ENCODE results near the gene GNA14.

The GNA14 gene

GRCh38 chr9:77486463-77486862, 161.7 kb downstream of the GNA14 start:
- Histone ChIP-seq H3K36me3 (ENCODE audit: control insufficient read depth in 5 of 5, insufficient read depth in 5 of 5, low read length in 5 of 5) (no peaks in the 10 kb centered on the region), H3K27ac (ENCODE audit: low read depth, low read length) (no peak overlapping the region), H3K4me1 (ENCODE audit: control insufficient read depth in 5 of 5, insufficient read depth in 5 of 5, low read length in 5 of 5) (no peaks in the 10 kb centered on the region), H3K9ac (ENCODE audit: low read length in 5 of 5) (no peak overlapping the region), H3K27me3 (ENCODE audit: control insufficient read depth in 5 of 5, insufficient read depth in 4 of 5, low read length in 5 of 5) (no peaks in the 10 kb centered on the region), H3K4me3 (ENCODE audit: low read depth in 1 of 5, low read length in 5 of 5) (no peak overlapping the region), H3K9me3 (ENCODE audit: control insufficient read depth in 5 of 5, low read length in 5 of 5) (peaks cover 0 to 3% (median 3%) of the 10 kb centered on the region in 5 donors)

GRCh38 chr9:77475641-77476473, 172.3 kb downstream of the GNA14 start:
- H3K9ac ChIP-seq (ENCODE audit: low read length in 5 of 5): no peak overlapping the region
- peaks cover 0 to 3% (median 2%) of the 10 kb centered on the region in 5 donors for H3K9me3 ChIP-seq (ENCODE audit: control insufficient read depth in 5 of 5, low read length in 5 of 5)
- H3K36me3 ChIP-seq (ENCODE audit: control insufficient read depth in 5 of 5, insufficient read depth in 5 of 5, low read length in 5 of 5): no peaks in the 10 kb centered on the region
- peaks cover 0 to 10% (median 0%) of the 10 kb centered on the region in 5 donors for H3K4me1 ChIP-seq (ENCODE audit: control insufficient read depth in 5 of 5, insufficient read depth in 5 of 5, low read length in 5 of 5)
- H3K27ac ChIP-seq (ENCODE audit: low read depth, low read length): no peak overlapping the region
- no peak overlapping the region for H3K4me3 ChIP-seq (ENCODE audit: low read depth in 1 of 5, low read length in 5 of 5)
- no peaks in the 10 kb centered on the region for H3K27me3 ChIP-seq (ENCODE audit: control insufficient read depth in 5 of 5, insufficient read depth in 4 of 5, low read length in 5 of 5)

DNA sequence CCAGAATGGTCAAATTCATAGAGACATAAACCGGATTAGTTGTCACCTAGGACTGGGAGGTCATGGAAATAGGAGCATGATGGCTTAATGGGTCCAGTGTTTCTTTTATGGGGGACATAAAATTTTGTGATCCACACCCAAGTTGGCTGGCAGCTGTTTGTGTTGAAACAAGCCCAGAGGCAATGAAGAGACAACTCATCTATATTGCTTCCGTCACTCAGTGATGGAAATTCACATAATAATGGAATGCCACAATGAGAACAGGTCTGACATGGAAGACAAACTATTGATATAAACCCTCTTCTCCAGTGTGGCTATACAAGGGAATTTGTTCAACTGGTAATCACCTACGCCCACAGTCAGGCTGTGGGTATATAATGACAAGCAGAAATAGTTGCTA, 173.2 kb downstream of the GNA14 start:
- Histone ChIP-seq H3K9me3 (ENCODE audit: control insufficient read depth in 5 of 5, low read length in 5 of 5) (peaks cover 0 to 3% (median 2%) of the 10 kb centered on the region in 5 donors), H3K27me3 (ENCODE audit: control insufficient read depth in 5 of 5, insufficient read depth in 4 of 5, low read length in 5 of 5) (no peaks in the 10 kb centered on the region), H3K4me3 (ENCODE audit: low read depth in 1 of 5, low read length in 5 of 5) (no peak overlapping the region), H3K9ac (ENCODE audit: low read length in 5 of 5) (no peak overlapping the region), H3K4me1 (ENCODE audit: control insufficient read depth in 5 of 5, insufficient read depth in 5 of 5, low read length in 5 of 5) (peaks cover 0 to 10% (median 0%) of the 10 kb centered on the region in 5 donors), H3K36me3 (ENCODE audit: control insufficient read depth in 5 of 5, insufficient read depth in 5 of 5, low read length in 5 of 5) (no peaks in the 10 kb centered on the region), H3K27ac (ENCODE audit: low read depth, low read length) (no peak overlapping the region)

DNA sequence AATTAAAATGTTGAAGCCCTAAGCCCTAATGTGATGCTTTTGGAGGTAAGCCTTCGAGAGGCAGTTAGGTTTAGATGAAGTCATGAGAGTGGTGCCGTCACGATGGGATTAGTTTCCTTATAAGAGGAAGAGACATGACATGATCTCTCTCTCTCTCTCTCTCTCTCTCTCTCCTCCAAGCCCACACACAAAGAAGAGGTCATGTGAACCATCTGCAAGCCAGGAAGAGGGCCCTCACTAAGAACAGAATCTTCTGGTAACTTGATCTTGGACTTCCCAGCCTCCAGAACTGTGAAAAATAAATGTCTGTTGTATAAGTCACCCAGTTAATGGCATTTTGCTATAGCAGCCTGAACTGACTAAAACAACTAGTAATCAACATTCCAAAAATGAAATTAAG, 175.5 kb downstream of the GNA14 start:
- H3K9ac ChIP-seq (ENCODE audit: low read length in 5 of 5): no peak overlapping the region

DNA sequence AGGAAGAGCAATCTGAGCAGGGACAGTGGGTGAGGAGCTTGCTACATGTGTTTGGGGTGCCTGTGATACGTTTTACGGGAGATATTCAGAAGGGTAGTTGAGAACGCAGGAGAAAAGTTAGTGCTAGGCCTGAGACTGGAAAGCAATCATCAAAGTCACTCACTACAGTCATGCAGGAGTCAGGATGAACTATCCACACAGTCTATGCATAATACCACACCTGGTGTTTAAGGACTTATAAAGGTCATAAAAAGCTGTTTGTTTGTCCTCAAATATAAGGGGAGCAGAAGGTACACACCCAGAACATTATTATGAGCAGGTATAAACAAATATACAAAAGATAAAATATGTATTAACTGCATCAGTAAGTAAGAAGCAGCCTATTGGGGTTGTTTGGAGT, 176.6 kb downstream of the GNA14 start:
- Histone ChIP-seq H3K27ac (ENCODE audit: low read depth, low read length) (no peak overlapping the region), H3K9me3 (ENCODE audit: control insufficient read depth in 5 of 5, low read length in 5 of 5) (peaks cover 0 to 3% (median 0%) of the 10 kb centered on the region in 5 donors), H3K4me3 (ENCODE audit: low read depth in 1 of 5, low read length in 5 of 5) (no peak overlapping the region), H3K9ac (ENCODE audit: low read length in 5 of 5) (no peak overlapping the region), H3K4me1 (ENCODE audit: control insufficient read depth in 5 of 5, insufficient read depth in 5 of 5, low read length in 5 of 5) (peaks cover 0 to 13% (median 0%) of the 10 kb centered on the region in 5 donors), H3K36me3 (ENCODE audit: control insufficient read depth in 5 of 5, insufficient read depth in 5 of 5, low read length in 5 of 5) (no peaks in the 10 kb centered on the region), H3K27me3 (ENCODE audit: control insufficient read depth in 5 of 5, insufficient read depth in 4 of 5, low read length in 5 of 5) (no peaks in the 10 kb centered on the region)

More for the DNA sequence above, 175.5 kb downstream of the GNA14 start:
- H3K9me3 ChIP-seq (ENCODE audit: control insufficient read depth in 5 of 5, low read length in 5 of 5): peaks cover 0 to 3% (median 0%) of the 10 kb centered on the region in 5 donors
- H3K4me1 ChIP-seq (ENCODE audit: control insufficient read depth in 5 of 5, insufficient read depth in 5 of 5, low read length in 5 of 5): peaks cover 0 to 10% (median 0%) of the 10 kb centered on the region in 5 donors
- H3K36me3 ChIP-seq (ENCODE audit: control insufficient read depth in 5 of 5, insufficient read depth in 5 of 5, low read length in 5 of 5): no peaks in the 10 kb centered on the region
- no peaks in the 10 kb centered on the region for H3K27me3 ChIP-seq (ENCODE audit: control insufficient read depth in 5 of 5, insufficient read depth in 4 of 5, low read length in 5 of 5)
- H3K27ac ChIP-seq (ENCODE audit: low read depth, low read length): no peak overlapping the region
- no peak overlapping the region for H3K4me3 ChIP-seq (ENCODE audit: low read depth in 1 of 5, low read length in 5 of 5)

DNA sequence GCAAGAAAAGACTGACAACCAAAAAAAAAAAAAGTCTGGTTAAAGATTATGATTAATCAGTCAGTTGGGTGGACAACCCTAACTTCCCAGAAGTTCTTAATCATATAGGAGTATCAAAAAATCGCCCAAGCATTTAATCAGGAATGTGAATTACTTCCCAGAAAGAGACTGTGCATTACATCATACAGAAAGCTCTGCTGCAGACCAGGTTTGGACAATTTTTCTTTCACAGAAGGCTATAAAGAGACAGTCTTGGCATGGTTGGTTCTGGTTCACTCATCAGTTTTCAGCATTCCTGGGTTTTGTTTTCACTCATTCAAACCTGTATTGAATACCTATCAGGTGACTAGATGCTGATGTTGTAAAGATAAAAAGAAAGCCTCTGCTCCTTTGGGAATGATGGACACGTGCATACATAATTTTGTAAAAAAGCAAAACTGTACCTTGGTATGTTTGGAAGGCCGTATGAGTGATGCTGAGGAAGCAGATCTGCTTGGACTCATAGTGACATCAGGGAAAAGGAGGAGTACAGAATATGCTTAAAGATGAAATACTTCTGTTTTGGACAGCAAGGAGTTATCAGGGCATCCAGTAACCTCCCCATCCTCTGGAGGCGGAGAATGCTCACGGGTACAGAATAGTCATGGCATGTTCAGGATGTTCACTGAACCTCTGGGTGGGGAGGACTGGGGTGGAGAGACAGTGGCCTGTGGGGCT, 178.4 kb downstream of the GNA14 start:
- Histone ChIP-seq H3K9me3 (ENCODE audit: control insufficient read depth in 5 of 5, low read length in 5 of 5) (peaks cover 0 to 7% (median 0%) of the 10 kb centered on the region in 5 donors), H3K27me3 (ENCODE audit: control insufficient read depth in 5 of 5, insufficient read depth in 4 of 5, low read length in 5 of 5) (no peaks in the 10 kb centered on the region), H3K27ac (ENCODE audit: low read depth, low read length) (no peak overlapping the region), H3K9ac (ENCODE audit: low read length in 5 of 5) (no peak overlapping the region), H3K4me3 (ENCODE audit: low read depth in 1 of 5, low read length in 5 of 5) (no peak overlapping the region), H3K4me1 (ENCODE audit: control insufficient read depth in 5 of 5, insufficient read depth in 5 of 5, low read length in 5 of 5) (peaks cover 0 to 3% (median 0%) of the 10 kb centered on the region in 5 donors), H3K36me3 (ENCODE audit: control insufficient read depth in 5 of 5, insufficient read depth in 5 of 5, low read length in 5 of 5) (no peaks in the 10 kb centered on the region)

DNA sequence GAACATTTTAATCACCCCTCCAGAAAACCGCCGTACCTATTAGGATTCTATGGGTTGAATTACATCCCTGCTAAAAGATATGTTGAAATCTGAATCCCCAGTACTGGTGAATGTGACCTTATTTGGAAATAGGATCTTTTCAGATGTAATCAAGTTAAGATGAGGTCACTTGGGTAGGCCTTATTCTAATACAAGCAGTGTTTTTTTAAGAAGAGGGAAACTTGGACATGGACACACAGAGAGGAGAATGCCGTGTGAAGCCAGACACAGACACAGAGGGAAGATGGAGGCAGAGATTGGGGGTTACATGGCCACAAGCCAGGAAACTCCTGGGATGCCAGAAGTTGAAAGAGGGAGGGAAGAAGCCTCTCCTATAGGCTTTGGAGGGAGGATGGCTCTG, 183.5 kb downstream of the GNA14 start:
- Histone ChIP-seq H3K9me3 (ENCODE audit: control insufficient read depth in 5 of 5, low read length in 5 of 5) (peaks cover 0 to 4% (median 0%) of the 10 kb centered on the region in 5 donors), H3K4me3 (ENCODE audit: low read depth in 1 of 5, low read length in 5 of 5) (no peak overlapping the region), H3K27me3 (ENCODE audit: control insufficient read depth in 5 of 5, insufficient read depth in 4 of 5, low read length in 5 of 5) (no peaks in the 10 kb centered on the region), H3K36me3 (ENCODE audit: control insufficient read depth in 5 of 5, insufficient read depth in 5 of 5, low read length in 5 of 5) (no peaks in the 10 kb centered on the region), H3K4me1 (ENCODE audit: control insufficient read depth in 5 of 5, insufficient read depth in 5 of 5, low read length in 5 of 5) (peaks cover 2 to 20% (median 13%) of the 10 kb centered on the region in 5 donors), H3K27ac (ENCODE audit: low read depth, low read length) (no peak overlapping the region), H3K9ac (ENCODE audit: low read length in 5 of 5) (no peak overlapping the region)

- peak overlapping the region; percentile 63 for H3K27ac ChIP-seq (ENCODE audit: low read depth, low read length)
- H3K4me1 ChIP-seq (ENCODE audit: control insufficient read depth in 5 of 5, insufficient read depth in 5 of 5, low read length in 5 of 5): peaks cover 2 to 22% (median 13%) of the 10 kb centered on the region in 5 donors
- H3K9me3 ChIP-seq (ENCODE audit: control insufficient read depth in 5 of 5, low read length in 5 of 5): peaks cover 0 to 4% (median 0%) of the 10 kb centered on the region in 5 donors
- H3K27me3 ChIP-seq (ENCODE audit: control insufficient read depth in 5 of 5, insufficient read depth in 4 of 5, low read length in 5 of 5): no peaks in the 10 kb centered on the region
- H3K9ac ChIP-seq (ENCODE audit: low read length in 5 of 5): no peak overlapping the region
- no peaks in the 10 kb centered on the region for H3K36me3 ChIP-seq (ENCODE audit: control insufficient read depth in 5 of 5, insufficient read depth in 5 of 5, low read length in 5 of 5)
- H3K4me3 ChIP-seq (ENCODE audit: low read depth in 1 of 5, low read length in 5 of 5): no peak overlapping the region
Measured at GRCh38 chr9:77463151-77463550, 185.0 kb downstream of the GNA14 start.

DNA sequence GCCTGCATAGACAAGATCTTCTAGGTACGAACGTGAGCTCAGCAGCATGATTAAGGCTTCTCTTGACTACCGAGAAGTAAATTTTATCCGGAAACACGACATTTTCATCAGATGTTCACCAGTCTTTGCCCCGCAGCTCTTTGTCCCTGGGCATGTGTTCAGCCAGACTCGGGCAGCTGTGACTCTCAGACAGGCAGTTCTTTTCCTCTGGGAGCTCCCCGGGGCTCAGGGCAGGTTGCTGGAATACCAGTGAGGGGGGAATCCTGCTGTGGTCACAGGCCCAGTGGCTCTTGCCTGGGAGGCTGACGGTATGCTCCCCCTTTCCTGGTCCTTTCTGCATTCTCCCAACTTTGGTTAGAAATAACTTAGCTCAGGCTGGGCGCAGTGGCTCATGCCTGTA, 186.1 kb downstream of the GNA14 start:
- peaks cover 0 to 4% (median 0%) of the 10 kb centered on the region in 5 donors for H3K9me3 ChIP-seq (ENCODE audit: control insufficient read depth in 5 of 5, low read length in 5 of 5)
- peaks cover 2 to 26% (median 18%) of the 10 kb centered on the region in 5 donors for H3K4me1 ChIP-seq (ENCODE audit: control insufficient read depth in 5 of 5, insufficient read depth in 5 of 5, low read length in 5 of 5)
- no peak overlapping the region for H3K27ac ChIP-seq (ENCODE audit: low read depth, low read length)
- no peak overlapping the region for H3K9ac ChIP-seq (ENCODE audit: low read length in 5 of 5)
- H3K4me3 ChIP-seq (ENCODE audit: low read depth in 1 of 5, low read length in 5 of 5): no peak overlapping the region
- H3K27me3 ChIP-seq (ENCODE audit: control insufficient read depth in 5 of 5, insufficient read depth in 4 of 5, low read length in 5 of 5): no peaks in the 10 kb centered on the region
- H3K36me3 ChIP-seq (ENCODE audit: control insufficient read depth in 5 of 5, insufficient read depth in 5 of 5, low read length in 5 of 5): no peaks in the 10 kb centered on the region

GRCh38 chr9:77460938-77461337, 187.2 kb downstream of the GNA14 start:
- no peaks in the 10 kb centered on the region for H3K27me3 ChIP-seq (ENCODE audit: control insufficient read depth in 5 of 5, insufficient read depth in 4 of 5, low read length in 5 of 5)
- no peak overlapping the region for H3K4me3 ChIP-seq (ENCODE audit: low read depth in 1 of 5, low read length in 5 of 5)
- H3K4me1 ChIP-seq (ENCODE audit: control insufficient read depth in 5 of 5, insufficient read depth in 5 of 5, low read length in 5 of 5): peaks cover 2 to 26% (median 18%) of the 10 kb centered on the region in 5 donors
- no peak overlapping the region for H3K27ac ChIP-seq (ENCODE audit: low read depth, low read length)
- no peak overlapping the region for H3K9ac ChIP-seq (ENCODE audit: low read length in 5 of 5)
- no peaks in the 10 kb centered on the region for H3K36me3 ChIP-seq (ENCODE audit: control insufficient read depth in 5 of 5, insufficient read depth in 5 of 5, low read length in 5 of 5)
- H3K9me3 ChIP-seq (ENCODE audit: control insufficient read depth in 5 of 5, low read length in 5 of 5): peaks cover 0 to 4% (median 0%) of the 10 kb centered on the region in 5 donors

All from subcutaneous abdominal adipose tissue (tissue), 5 donors.